Suprapubic skin (tissue), 4 donors: Measurements from ENCODE around the gene USP50. TPM values are rescaled to one million over a fixed set of nuclear protein-coding genes. Genes with fewer than 3 reads are reported as not detected.

Experiments
- DNase-seq, 2 donors: peaks; one replicate each; pipeline ENCODE4 v3.0.0-alpha.2; 2019; ENCODE audit warnings: low spot score in 2 of 2
- H3K27ac ChIP-seq: fragments of 200-600 bp; sonication (generic); one replicate; pipeline ENCODE4 v1.5.1; 2019
- H3K27me3 ChIP-seq: fragments of 200-600 bp; sonication (generic); one replicate; pipeline ENCODE4 v1.5.1; 2019
- H3K36me3 ChIP-seq: fragments of 200-600 bp; sonication (generic); one replicate; pipeline ENCODE4 v1.5.1; 2019
- H3K4me1 ChIP-seq: fragments of 200-600 bp; sonication (generic); one replicate; pipeline ENCODE4 v1.5.1; 2019
- H3K4me3 ChIP-seq: fragments of 200-600 bp; sonication (generic); one replicate; pipeline ENCODE4 v1.5.1; 2019; ENCODE audit warnings: mild to moderate bottlenecking
- H3K9me3 ChIP-seq: fragments of 200-600 bp; sonication (generic); one replicate; pipeline ENCODE4 v1.5.1; 2019
- CTCF ChIP-seq, 2 donors: fragments of 200-600 bp in 1 of 2; fragments of 450-650 bp in 1 of 2; sonication (generic) in 1 of 2; IDR thresholded peaks; one replicate each; pipeline ENCODE4 v1.5.1; 2016 to 2019; ENCODE audit warnings: antibody characterized with exemption in 2 of 2, mild to moderate bottlenecking in 1 of 2, moderate library complexity in 1 of 2
- EP300 ChIP-seq: sonication (generic); formaldehyde crosslinking; IDR thresholded peaks from one replicate; pipeline ENCODE4 v1.6.1; 2017; ENCODE audit warnings: antibody characterized with exemption
- POLR2A ChIP-seq, 2 donors: fragments of 450-650 bp; IDR thresholded peaks; one replicate each; pipeline ENCODE4 v1.6.1; 2017; ENCODE audit warnings: antibody characterized with exemption in 2 of 2, mild to moderate bottlenecking in 2 of 2, moderate library complexity in 2 of 2
- POLR2AphosphoS5 ChIP-seq, 3 donors: sonication (generic); formaldehyde crosslinking; IDR thresholded peaks; one replicate each; pipeline ENCODE4 v1.6.1; 2017; ENCODE audit warnings: antibody characterized with exemption in 3 of 3
- WGBS: methylation state at CpG from one replicate; pipeline ENCODE4 v1.1.5; 2018; 5-methylcytosine and 5-hydroxymethylcytosine counted together
- total RNA-seq, 4 donors: library from RNA; depleted of rRNA; stranded (reverse); fragments of >200 nt; gene quantifications; one replicate each; pipeline ENCODE4 v1.1.0, GENCODE V29; 2016

Gene USP50
- total RNA-seq, 4 donors from 2014 or later, result 1.3 to 2.0 TPM; not detected in 2

- no peak for DNase-seq
- Histone ChIP-seq H3K27ac (no peak overlapping the region), H3K27me3 (no peaks in the 10 kb centered on the region), H3K36me3 (peaks cover 69% of the 10 kb centered on the region), H3K4me1 (no peaks in the 10 kb centered on the region), H3K4me3 (no peak overlapping the region), H3K9me3 (no peaks in the 10 kb centered on the region)
- TF ChIP-seq POLR2AphosphoS5 (IDR thresholded peaks at IDR 0.05) (no peak), EP300 (no peak), CTCF (IDR thresholded peaks at IDR 0.05) (no peak), POLR2A (IDR thresholded peaks at IDR 0.05) (no peak)
These were observed 59.2 kb downstream of the USP50 start for GRCh38 chr15:50487287-50487686.

GRCh38 chr15:50485389-50485788 lies 61.1 kb downstream of the USP50 start:
- no peak for DNase-seq
- Histone ChIP-seq H3K27me3 (no peaks in the 10 kb centered on the region), H3K27ac (no peak overlapping the region), H3K36me3 (peaks cover 69% of the 10 kb centered on the region), H3K4me3 (no peak overlapping the region), H3K9me3 (no peaks in the 10 kb centered on the region), H3K4me1 (no peaks in the 10 kb centered on the region)
- 96% methylated on average over 3 of the region's 3 CpGs for WGBS
- TF ChIP-seq POLR2A (IDR thresholded peaks at IDR 0.05) (no peak), POLR2AphosphoS5 (IDR thresholded peaks at IDR 0.05) (no peak), EP300 (no peak), CTCF (IDR thresholded peaks at IDR 0.05) (no peak)

- H3K4me1 ChIP-seq, result no peaks in the 10 kb centered on the region
- no peaks in the 10 kb centered on the region for H3K27me3 ChIP-seq
- no peak for TF ChIP-seq CTCF (IDR thresholded peaks at IDR 0.05)
- TF ChIP-seq EP300, result no peak
- no peak for TF ChIP-seq POLR2AphosphoS5 (IDR thresholded peaks at IDR 0.05)
- H3K36me3 ChIP-seq, result peaks cover 68% of the 10 kb centered on the region
- H3K4me3 ChIP-seq, result no peak overlapping the region
- H3K27ac ChIP-seq, result no peak overlapping the region
- no peaks in the 10 kb centered on the region for H3K9me3 ChIP-seq
- WGBS, result 90% methylated on average over 1 of the region's 1 CpG
- no peak for DNase-seq
These were observed 61.7 kb downstream of the USP50 start for GRCh38 chr15:50484781-50485180.

- H3K36me3 ChIP-seq, result peaks cover 85% of the 10 kb centered on the region
- DNase-seq, result no peak
- no peaks in the 10 kb centered on the region for H3K4me1 ChIP-seq
- H3K27ac ChIP-seq, result no peak overlapping the region
- H3K9me3 ChIP-seq, result no peaks in the 10 kb centered on the region
- TF ChIP-seq EP300 (no peak), POLR2A (IDR thresholded peaks at IDR 0.05) (no peak), CTCF (IDR thresholded peaks at IDR 0.05) (no peak), POLR2AphosphoS5 (IDR thresholded peaks at IDR 0.05) (no peak)
- H3K27me3 ChIP-seq, result no peaks in the 10 kb centered on the region
- H3K4me3 ChIP-seq, result no peak overlapping the region
- 98% methylated on average over 12 of the region's 12 CpGs for WGBS
These were observed 70.3 kb downstream of the USP50 start for GRCh38 chr15:50476143-50476542.

- DNase-seq, result no peak
- Histone ChIP-seq H3K4me1 (no peaks in the 10 kb centered on the region), H3K36me3 (peaks cover 73% of the 10 kb centered on the region), H3K27ac (no peak overlapping the region), H3K4me3 (no peak overlapping the region), H3K27me3 (no peaks in the 10 kb centered on the region), H3K9me3 (no peaks in the 10 kb centered on the region)
- 97% methylated on average over 2 of the region's 2 CpGs for WGBS
- TF ChIP-seq CTCF (IDR thresholded peaks at IDR 0.05), result no peak
- TF ChIP-seq POLR2A (IDR thresholded peaks at IDR 0.05), result no peak
- no peak for TF ChIP-seq EP300
- TF ChIP-seq POLR2AphosphoS5 (IDR thresholded peaks at IDR 0.05), result no peak
These were observed 75.4 kb downstream of the USP50 start for GRCh38 chr15:50471072-50471471.
